ENCODE measurements around the gene FBXL22.

- no peak for TF ChIP-seq CTCF (IDR thresholded peaks at IDR 0.05)
- TF ChIP-seq ZFX (IDR thresholded peaks at IDR 0.05; ENCODE audit: borderline replicate concordance), result no peak
Observed at GRCh38 chr15:63636518-63637061, 39.4 kb downstream of the FBXL22 start.

Measured in 22Rv1 (cell line).